ENCODE data around the gene STK24.

- TF ChIP-seq CREB1 (IDR thresholded peaks at IDR 0.05; ENCODE audit: low read depth) (no peak), TCF12 (IDR thresholded peaks at IDR 0.05; ENCODE audit: low read depth) (no peak), FOXM1 (IDR thresholded peaks at IDR 0.05; ENCODE audit: borderline replicate concordance, low read depth) (no peak)
These were observed 132.5 kb downstream of the STK24 start for GRCh38 chr13:98444381-98444780.
